GM21447 (cell line): ENCODE measurements around the gene KRT85.
A peak's percentile ranks its signal among the peaks of the same experiment; 100 is the strongest.
"Not testable (repeated sequence)": the region's sequence is repeated elsewhere in the genome, so short reads cannot be mapped to it uniquely, and the experiment has no call there.

Source experiments
- ATAC-seq: cut with Tn5 transposase; IDR thresholded peaks from one replicate; pipeline ENCODE4 v1.9.1; 2021; ENCODE audit not compliant: unreplicated experiment

The KRT85 gene

DNA sequence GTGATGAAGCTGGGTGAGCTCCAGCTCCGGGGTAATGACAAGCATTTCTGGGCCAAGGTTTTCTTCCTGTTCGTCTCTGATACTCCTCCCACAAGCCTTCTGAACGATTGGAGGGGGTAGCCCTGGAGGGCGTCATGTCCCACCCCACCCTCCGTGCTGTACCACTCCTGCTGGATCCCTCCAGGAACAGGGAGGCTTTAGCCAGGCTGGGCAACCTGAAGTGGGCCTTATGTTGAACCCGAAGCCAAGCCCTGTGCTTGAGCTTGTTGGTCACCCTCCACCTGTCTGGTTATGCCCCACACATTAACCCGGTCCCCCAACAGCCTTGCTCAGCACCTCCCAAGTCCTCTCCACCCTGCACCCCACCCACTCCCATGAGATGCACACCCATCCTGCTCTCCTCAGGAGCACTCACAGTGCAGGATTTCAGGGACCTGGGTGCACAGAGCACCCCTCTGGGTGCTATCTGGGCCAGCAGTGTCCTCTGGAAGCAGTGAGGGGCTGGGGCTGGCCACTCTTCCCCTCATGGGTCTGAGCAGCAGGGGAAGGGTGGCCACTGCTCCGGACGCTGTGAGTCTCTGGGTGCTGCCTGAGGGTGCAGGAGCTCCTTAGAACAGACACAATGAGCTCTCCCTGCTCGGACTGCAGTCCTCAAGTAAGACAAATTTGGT lies 39.3 kb downstream of the KRT85 start:
- no peak for ATAC-seq

GRCh38 chr12:52327052-52327829 lies 40.0 kb downstream of the KRT85 start:
- peak; percentile 98 for ATAC-seq

DNA sequence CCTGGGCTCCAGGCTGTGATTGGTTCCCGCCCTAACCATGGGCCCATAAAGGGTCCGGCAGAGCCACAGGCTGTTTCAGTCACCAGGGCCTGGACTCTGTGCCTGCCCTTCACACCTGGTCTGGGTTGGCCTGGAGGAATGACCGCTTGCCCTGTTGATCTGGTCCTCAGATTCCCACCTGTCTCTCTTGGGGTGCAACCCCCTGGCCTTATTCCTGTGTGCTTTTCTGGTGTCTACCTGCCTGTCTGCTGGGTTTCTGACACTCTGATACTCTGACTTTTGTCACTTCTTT lies 43.2 kb downstream of the KRT85 start:
- ATAC-seq, result no peak

- no peak for ATAC-seq
Observed at GRCh38 chr12:52323416-52324152, 43.7 kb downstream of the KRT85 start.

DNA sequence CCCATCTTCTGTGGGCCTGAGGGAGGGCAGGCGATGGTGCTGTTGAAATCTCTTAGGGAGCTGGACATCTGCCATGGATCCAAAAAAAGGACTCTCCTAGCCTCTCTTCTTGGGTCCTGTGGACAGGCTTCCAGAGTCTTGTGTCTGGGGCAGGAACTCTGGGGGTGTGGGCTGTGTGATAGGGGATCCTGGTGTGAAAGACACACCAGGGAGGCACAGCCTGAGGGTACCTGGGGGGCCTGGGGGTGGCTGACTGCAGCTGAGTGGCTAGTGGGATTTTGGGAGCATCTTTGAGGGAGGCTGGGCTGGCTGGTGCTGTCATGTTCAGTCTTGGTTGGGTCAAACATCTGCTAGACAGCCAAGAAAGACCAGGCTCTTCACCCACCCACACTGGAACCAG lies 44.3 kb downstream of the KRT85 start:
- ATAC-seq, result no peak

DNA sequence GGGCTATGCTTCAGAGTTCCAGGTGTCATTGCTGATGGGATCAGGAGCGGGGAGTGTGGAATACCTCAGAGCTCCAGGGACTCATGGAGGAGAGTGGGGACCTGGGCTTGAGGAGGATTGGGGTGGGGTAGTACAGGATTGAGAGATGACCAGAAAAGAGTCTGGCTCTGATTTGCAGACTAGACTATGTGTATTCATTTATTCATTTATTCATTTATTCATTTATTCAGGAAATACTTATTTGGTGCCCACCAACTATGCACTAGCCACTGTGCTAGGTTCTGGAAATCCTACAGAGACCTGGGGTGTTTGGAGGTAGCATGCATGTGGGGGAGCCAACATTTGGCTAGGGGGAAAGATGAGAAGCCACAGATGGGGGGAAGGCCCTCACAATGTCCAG lies 45.2 kb downstream of the KRT85 start:
- ATAC-seq, result no peak

- ATAC-seq, result no peak
Observed at GRCh38 chr12:52321418-52321817, 45.9 kb downstream of the KRT85 start.

DNA sequence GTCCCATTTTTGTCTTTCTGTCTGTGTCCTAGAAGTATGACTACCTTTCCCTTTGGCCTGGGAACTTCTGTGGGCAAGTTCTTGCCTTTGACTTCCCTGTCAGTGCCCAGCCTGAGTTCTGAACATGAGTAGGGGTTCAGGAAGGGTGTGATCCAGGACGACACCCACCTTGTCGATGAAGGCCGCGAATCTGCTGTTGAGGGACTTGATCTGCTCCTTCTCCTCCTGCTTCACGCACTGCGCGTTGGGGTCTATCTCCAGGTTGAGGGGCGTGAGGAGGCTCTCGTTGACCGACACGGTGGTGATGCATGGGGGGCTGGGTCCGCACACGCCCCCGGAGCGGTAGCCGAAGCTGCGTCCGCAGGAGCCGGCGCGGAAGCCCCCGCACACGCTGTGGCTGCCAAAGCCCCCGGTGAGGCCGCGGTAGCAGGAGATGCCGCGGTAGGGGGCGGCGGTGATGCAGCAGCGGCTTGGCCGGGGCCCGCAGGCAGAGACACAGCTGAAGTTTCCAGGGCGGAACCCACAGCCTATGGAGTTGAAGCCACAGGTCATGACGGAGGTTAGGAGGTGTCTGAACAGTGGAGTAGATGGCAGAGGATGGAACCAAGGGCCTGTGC lies 46.4 kb downstream of the KRT85 start, which contains the start of gene KRT83:
Gene KRT83 (minus strand): TSS at position 615 of the 617 bp plus-strand sequence. CDS start 63 bp downstream, at position 552.
- no peak for ATAC-seq

DNA sequence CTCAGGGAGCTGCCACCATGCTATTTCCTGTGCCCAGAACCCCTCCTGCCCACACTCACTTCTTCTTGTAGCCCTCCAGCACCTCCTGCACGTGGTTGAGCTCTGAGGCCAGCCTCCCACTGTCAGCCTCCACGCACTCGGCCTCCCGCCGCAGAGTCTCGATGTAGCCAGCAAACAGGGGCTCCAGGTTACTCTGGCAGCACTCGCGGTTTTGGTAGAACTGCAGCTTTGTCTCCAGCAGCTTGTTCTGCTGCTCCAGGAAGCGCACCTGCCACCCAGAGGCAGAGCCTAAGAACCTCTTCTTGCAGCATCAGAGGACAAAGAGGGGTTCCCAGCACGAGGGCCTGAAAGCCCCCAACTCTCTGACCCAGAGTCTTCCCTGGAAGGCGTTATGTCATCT lies 48.2 kb downstream of the KRT85 start:
- no peak for ATAC-seq

DNA sequence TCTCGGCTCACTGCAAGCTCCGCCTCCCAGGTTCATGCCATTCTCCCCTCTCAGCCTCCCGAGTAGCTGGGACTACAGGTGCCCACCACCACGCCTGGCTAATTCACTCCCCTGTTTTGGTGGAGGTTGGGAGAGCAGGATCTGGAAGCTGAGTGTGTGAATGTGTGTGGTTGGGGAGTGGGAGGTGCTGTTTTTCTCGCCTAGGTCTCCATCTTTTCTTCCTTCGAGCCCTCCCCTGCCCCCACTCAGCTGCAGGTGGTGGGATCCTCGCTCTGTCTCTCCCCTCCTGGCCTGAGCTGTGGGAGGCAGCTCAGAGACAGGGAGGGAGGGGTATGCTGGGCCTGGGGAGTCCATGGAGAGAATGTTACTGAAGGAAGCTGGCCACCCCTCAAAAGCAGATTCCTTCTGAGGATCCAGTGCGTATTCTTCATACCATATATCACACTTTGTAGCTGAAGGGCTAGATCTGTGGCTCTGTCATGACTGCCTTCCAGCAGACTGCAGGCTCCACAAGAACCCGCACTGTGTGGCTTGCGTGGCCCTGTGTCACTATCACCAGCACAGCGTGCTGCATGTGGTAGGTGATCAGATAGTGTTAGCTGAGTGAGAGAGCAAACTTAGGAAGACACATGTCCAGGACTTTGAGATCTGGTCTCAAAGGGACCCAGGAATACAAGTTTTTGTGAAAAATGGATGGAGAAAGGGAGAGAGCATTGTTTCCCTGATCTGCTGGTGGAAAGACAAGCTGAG lies 48.9 kb downstream of the KRT85 start:
- no peak for ATAC-seq

GRCh38 chr12:52317468-52318052 lies 49.7 kb downstream of the KRT85 start:
- ATAC-seq, result no peak

DNA sequence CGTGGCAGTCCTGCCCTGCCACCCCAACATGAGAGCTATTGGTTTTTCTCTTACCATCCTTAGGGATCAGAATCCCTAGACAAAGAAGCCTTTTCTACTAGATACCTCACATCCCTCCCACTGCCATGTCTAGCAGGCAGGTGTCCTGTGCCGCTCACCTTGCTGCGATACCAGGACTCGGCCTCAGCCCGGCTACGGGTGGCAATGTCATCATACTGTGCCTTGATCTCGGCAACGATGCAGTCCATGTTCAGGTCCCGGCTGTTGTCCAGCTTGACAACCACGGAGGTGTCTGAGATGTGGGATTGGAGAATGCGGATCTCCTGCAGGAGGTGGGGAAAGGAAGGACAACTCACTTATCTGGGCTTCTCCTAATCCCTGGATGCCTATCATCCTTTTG lies 50.6 kb downstream of the KRT85 start:
- no peak for ATAC-seq

- ATAC-seq, result no peak
Observed at GRCh38 chr12:52316290-52316689, 51.0 kb downstream of the KRT85 start.

DNA sequence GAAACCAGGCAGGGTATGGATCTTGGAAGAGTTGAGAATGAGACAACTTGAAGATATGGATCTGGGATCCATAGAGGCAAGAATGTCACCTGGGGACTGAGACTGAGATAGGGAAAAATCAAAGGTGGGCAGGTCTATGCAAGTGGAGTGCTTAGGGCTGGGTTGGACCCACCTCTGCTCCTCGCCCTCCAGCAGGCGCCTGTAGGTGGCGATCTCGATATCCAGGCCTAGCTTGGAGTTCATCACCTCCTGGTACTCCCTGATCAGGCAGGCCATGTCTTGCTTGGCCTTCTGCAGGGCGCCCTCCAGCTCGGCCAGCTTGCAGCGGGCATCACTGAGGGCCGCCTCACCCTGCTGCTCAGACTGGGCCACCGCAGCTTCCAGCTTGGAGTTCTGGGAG lies 51.6 kb downstream of the KRT85 start:
- not testable (repeated sequence) for ATAC-seq

DNA sequence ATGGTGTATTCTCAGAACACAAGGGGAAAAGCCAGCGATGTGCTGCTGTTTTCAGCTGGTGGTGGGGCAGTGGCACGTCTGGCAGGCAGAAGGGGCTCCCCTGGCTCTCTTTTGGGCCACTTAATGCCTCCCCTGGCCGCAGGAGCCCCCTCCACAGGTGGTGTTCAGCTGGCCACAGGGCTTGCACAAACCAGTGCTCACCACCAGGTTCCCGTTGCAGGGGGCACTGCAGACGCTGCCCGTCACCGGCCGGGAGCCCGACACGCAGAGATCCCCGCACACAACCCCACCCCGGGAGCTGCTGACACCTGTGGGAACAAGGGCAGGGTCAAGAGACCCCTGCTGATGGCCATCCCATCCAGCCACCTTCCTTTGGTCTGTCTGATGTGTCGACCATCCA lies 52.8 kb downstream of the KRT85 start:
- no peak for ATAC-seq

DNA sequence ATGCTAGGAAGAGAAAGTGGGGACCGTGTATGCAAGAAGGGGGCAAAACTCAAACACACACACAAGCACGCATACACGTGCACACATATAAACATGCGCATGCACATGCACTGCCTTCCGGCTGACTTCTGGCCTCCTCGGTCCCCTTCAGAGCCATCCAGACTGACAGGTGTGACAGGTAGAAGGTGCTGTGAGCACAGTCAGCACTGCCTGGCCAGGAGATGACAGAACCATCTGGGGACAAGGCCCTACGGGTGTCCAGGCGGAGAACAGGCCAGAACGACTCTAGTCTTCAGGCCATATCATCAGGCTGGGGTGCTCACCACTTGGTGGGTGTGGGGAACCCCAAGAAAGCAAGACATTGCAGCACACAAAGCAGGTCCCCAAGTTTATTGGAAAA lies 53.4 kb downstream of the KRT85 start:
- no peak for ATAC-seq

DNA sequence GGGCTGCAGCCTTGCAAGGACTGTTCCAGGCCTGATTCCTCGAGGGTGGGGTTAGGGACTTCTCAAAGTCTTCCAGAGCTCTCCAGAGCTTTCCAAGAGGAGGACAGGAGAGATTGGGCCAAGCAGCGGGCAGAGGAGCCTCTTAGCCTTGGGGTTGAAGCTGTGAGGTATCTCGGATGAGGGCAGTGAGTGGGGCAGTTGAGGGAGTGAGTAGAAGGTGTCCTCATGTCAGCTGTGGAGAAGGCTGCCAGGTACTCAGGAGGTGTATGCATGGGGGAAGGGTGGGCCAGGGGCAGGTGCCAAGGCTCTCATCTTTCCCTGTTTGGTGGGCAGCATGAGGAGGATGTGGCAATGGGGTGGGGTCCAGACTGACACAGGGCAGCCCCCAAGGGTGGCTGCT lies 53.8 kb downstream of the KRT85 start:
- no peak for ATAC-seq

- no peak for ATAC-seq
Observed at GRCh38 chr12:52312086-52312485, 55.2 kb downstream of the KRT85 start.

DNA sequence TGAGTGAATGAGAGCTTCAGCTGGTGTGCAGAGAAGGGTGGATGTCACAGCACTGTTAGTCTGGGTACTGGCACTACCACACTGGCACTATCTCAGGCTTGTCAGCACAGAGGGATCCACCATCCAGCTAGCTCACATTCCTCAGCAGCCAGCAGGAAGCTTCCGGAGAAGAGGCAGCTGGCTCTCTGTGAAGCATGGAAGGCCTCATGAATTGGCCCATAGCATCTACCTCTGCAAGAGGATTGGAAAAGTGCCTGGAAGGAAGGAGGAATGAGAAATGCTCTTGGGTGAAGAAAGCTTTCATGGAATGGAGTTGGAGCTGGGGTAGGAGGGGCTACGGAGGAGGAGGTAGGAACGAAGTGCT lies 56.0 kb downstream of the KRT85 start:
- no peak for ATAC-seq

GRCh38 chr12:52310622-52311284 lies 56.5 kb downstream of the KRT85 start:
- no peak for ATAC-seq
